ENCODE results near the gene MOK.

The MOK gene

GRCh38 chr14:102283631-102284129 lies 21.3 kb downstream of the MOK start:
- DNase-seq, result no peak

DNA sequence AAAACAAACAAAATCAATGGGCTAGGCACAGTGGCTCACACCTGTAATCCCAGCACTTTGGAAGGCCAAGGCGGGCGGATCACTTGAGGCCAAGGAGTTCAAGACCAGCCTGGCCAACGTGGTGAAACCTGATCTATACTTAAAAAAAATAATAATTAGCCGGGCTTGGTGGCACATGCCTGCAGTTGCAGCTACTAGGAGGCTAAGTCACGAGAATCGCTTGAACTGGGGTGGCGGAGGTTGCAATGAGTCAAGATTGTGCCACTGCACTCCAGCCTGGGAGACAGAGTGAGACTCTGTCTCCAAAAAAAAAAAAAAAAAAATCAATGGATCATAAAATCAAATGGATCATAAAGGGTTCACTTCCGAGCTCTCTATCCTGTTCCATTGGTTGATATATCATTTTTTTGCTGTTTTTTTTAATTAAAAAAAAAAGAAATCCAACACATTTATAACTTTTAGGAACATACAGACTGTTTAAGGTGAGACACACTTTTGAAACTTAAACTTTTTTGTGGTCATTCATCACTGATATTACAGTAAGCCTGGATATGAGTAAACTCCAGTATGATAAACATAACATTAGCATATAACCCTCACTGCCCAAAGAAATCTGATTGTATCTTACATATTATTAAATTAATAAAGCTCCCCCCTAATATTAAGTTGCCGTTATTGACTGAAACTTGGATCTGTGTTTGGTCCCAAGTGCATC lies 22.1 kb downstream of the MOK start:
- no peak for DNase-seq

GRCh38 chr14:102280376-102280962 lies 24.5 kb downstream of the MOK start:
- DNase-seq, result no peak

DNA sequence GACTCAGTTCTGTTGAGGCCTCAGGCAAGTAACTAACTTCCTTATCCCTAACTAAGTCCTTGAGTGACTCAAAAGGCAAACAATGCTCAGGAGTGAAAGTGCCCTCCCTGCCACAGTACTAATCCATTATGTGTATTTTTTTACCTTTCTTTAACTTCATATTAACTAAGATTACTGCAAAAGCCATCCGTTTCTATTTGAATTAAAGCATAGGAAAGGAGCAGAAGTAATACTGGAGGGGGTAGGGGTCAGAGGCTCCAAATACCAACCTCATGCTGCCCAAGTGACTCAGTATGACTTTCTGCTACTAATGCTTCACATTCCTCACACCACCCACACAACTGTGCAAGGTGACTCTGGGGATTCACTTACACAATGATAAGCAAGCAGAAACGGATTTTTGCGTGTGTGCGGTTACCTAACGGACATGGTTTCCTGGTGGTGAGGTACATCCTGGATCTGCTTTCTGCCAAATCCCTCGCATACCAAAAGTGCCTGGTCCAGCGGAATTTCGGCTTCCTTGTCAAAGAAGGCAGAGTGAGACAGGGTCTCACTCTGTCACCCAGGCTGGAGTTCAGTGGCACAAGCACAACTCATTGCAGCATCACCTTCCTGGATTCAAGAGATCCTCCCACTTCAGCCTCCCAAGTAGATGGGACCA lies 25.1 kb downstream of the MOK start:
- DNase-seq, result no peak

- DNase-seq, result no peak
Measured at GRCh38 chr14:102279282-102279681, 25.7 kb downstream of the MOK start.

DNA sequence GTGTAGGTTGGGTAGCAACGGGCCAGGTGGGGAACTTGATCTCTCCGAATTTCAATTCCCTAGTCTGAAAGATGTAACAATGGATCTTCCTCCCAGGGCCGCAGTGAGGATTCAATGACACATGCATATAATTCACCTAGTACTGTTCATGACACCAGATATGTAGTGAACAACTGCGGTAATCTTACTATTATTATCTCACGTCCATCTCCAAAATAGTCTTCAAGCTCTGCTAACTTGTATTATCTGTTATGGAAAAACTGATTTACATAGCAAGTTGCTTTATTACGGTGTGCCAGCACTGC lies 26.4 kb downstream of the MOK start:
- no peak for DNase-seq

DNA sequence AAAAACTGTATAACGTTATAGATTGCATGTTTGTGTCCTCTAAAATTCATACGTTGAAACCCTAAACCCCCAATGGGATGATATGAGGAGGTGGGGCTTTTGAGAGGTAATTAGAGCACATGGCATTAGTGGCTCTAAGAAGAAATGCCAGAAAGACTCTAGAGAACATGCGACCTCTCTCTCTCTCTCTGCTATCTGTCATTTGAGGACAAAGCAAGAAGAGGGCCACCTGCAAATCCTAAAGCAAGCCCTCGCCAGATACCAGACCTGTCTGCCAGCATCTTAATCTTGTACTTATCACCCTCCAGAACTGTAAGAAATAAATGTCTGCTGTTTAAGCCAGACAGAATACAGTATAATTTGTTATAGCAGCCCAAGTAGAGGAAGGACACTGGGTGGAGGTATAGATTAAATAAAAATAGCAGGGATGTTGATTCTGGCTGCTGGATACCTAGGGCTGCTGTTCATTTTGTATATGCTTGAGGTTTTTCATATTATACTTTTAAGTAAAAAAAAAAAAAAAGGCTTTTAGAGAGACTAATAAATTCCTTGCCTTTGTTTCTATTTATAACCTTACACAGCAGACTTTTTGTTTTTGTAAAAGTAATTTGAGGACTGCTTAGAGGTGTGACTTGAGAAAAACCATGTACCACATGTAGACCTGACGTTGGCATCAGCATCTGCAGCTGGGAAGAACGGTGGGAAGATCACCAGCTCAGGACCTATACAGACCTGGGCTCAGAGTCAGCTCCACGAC lies 26.9 kb downstream of the MOK start:
- DNase-seq, result no peak

DNA sequence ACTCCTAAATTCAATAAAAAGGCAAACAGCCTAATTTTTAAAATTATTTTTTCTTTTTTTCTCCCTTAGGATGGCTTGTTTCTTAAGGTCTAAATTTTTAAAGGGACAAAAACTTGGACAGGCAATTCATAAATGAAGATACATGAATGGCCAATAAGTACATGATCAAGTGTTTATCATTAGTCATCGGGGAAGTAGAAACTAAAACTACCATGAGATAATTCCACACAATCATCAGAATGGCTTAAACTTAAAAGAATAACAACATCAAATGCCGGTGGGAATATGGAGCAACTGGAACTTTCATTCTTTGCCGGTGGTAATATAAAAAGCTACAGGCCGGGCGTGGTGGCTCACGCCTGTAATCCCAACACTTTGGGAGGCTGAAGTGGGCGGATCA lies 29.1 kb downstream of the MOK start:
- no peak for DNase-seq

DNA sequence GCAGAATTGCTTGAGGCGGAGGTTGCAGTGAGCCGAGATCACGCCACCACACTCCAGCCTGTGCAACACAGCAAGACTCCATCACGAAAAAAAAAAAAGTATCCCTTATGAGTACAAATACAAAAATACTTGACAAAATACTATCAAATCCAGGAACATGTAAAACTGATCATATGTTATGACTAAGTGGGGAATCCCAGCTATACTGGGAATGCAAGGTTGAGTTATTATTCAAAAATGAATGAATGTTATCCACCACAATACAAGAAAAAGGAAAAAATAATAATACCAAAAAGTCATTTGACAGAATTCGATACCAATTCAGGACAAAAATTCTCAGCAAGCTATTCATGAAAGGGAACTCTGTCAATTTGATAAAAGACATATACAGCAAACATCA lies 32.6 kb downstream of the MOK start:
- no peak for DNase-seq

GRCh38 chr14:102264775-102265174 lies 40.2 kb downstream of the MOK start:
- no peak for DNase-seq

DNA sequence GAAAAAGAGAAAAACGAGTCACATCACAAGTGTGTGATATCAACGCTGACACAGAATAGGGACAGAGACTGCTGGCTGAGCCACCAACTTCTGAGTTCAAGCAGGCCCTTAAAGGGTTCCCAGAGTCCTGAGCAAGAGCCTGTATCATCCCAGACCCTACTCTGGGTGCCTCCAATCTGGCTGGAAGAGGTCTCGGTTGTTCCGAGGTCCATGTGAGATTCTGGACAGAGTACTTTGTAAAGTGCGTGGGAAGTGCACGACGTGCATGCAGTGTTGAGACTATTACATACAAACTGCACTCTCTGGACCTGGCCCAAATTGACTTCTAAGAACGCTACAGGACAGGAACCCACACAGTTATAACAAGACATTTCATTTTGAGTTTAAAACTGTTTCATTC lies 40.6 kb downstream of the MOK start:
- no peak for DNase-seq

DNA sequence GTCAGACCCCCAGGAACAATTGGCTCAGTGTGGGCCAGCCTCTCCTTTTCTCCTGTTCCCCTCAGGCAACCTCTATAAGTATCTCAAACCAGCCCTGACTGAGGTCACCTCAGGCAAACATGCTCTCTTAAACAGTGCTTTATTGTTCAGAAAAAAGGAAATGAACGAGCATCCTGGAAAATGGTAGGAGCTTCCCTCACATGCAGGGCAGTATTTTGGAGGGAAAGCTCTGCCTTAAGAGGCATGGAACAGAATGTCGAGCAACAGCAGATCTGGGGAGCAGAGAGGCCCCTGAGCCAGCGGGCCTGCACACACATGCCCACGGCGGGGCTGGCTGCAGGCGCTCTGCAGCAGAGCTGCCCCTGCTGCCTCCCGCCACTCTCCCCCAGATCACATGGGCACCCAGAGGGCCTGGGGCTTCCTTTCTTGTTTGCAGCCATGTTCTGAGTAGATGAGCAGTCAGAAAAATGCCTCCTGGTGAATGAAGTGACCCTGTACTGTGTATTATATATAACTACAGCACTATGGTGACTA lies 42.0 kb downstream of the MOK start:
- DNase-seq, result no peak

GRCh38 chr14:102258136-102258535 lies 46.8 kb downstream of the MOK start:
- DNase-seq, result no peak

DNA sequence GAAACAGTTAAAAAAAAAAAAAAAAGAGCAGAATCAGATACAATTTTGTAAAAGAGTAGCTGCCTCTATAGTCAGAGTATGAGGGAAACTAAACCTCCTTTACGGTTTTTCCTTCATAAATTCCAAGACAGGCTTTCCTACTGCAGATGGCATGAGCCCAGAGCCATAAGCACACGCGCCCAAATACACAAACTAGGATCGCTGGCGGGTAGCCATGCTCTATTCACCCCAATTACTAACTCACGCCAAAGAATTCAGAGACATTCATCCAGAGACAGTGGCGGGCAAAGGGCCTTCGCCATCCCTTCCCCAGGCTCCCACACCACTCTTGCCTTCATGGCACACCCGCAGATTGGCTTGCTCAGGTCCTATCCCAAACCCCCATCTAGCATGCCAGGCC lies 48.2 kb downstream of the MOK start:
- no peak for DNase-seq

DNA sequence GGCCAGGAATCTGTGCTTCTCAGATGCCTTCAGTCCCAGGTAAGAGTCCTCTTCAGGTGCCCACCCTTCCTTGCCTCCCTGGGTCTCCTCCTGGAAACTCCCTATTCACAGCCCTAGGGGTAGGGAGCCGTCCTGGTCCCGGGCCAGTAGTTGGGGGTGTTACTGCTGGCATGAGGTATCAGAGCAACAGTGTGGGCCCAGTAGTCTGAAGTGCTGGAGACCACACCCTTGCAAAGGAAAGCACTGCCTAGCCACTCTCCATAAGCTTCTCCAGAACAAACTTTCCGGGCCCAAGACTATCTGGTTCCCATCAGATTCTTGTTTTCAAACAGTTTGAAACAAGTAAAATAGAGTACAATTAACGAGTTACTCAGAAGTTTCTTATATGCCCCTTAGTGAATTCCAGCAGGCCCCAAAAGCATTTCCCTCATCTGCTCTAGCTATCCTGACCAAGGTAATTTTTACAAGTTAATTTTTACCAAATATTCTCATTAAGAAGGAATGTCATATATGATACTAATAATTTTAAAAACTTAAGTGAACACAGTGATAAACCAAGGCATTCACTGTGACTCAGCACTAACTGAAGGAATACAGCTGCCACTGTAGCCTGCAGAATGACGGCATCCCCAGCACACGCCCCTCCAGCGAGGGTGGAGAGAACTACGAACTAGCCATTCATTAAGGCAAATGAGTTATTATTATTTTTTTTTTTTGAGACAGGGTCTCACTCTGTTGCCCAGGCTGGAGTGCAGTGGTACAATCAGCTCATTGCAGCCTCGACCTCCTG lies 49.4 kb downstream of the MOK start:
- DNase-seq, result no peak

- DNase-seq, result no peak
Measured at GRCh38 chr14:102252834-102253801, 51.8 kb downstream of the MOK start.

DNA sequence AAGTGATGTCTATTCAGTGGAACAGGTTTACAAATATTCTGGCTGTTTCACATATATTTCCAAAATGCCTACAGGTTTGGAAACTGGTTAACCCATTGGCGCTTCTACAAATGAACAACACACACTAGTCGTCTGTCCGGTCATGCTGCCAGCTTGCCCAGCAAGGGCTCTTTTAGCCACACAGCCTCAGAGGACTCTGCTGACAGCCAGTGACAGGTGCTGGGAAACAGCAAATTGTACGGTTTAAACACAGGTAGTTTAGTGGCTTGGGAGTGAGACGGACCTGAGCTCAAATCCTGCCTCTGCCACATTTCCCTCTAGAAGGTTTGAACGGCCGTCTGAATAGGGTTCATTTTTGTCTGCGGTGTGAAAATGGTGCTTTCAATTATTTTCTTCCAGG lies 53.8 kb downstream of the MOK start:
- DNase-seq, result no peak

- no peak for DNase-seq
Measured at GRCh38 chr14:102250636-102251035, 54.3 kb downstream of the MOK start.

DNA sequence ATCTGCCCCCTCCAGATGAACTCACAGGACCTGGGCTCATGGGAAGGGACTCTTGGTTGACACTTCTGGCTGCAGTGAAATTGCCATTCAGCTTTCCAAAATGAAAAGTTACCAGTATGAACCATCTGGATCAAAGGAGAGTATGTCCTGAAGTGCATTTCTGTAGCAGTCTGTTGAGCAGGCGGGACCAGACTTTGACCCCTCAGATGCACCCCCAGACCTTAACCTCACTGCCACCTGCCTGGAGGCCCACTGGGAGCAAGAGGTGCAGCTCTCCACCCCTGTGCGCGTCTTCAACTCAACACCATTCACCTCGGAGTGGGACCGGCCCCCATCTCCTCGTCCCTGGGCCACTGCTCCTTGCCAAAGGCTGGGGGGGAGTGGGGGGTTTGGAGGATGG lies 55.0 kb downstream of the MOK start:
- no peak for DNase-seq

DNA sequence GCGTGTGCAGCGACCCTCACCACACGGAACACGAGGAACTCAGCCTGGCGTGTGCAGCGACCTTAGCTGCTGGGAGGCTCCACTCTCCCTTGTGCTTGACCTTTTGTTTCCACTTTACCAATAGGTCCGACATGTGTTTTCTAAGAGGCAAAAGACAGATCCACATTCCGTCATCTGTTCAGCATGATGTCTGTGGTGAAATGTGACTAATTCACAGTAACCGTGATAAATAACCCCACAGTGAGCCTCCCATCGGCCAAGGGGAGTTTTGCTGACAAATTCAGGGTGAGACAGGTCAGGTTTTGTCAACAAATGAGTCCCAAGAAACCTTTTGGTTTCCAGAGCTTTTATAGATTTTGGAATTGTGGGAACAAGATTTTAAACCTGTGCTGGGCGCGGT lies 55.9 kb downstream of the MOK start:
- no peak for DNase-seq

DNA sequence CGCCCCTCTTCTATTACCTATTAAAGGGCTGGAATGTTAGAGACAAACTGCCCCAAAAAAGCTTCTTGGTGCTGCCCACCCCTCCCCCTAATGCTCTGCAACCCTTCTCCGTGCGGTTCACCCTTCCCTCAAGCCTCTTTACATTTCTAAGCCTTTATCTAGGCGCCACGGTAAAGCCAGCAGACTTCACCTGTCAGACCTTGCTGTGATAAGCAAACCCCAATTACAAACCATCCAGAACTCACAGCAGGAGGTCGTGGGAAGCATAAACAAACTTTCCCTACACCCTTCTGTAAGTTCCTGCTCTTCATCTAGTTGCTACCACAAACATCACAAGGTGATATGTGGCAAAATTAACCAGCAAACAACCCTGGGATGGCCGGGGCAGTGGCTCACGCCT lies 56.8 kb downstream of the MOK start:
- DNase-seq, result no peak

All from activated naive CD4-positive, alpha-beta T cell (primary cell).